Testis (tissue), 3 donors: ENCODE data around the gene SIPA1L3. TPM values are rescaled to one million over a fixed set of nuclear protein-coding genes. Genes with fewer than 3 reads are reported as not detected.

Experiments used
- DNase-seq: peaks from one replicate; pipeline ENCODE4 v3.0.0-alpha.2; 2019
- H3K27ac ChIP-seq, 2 donors: fragments of 200-600 bp; sonication (generic); one replicate each; pipeline ENCODE4 v1.5.1; 2019
- H3K27me3 ChIP-seq: fragments of 200-600 bp; sonication (generic); one replicate; pipeline ENCODE4 v1.5.1; 2019
- H3K36me3 ChIP-seq: fragments of 200-600 bp; sonication (generic); one replicate; pipeline ENCODE4 v1.5.1; 2017; ENCODE audit warnings: low read depth; ENCODE audit errors: missing control alignments
- H3K4me1 ChIP-seq: fragments of 200-600 bp; sonication (generic); one replicate; pipeline ENCODE4 v1.5.1; 2019
- H3K4me3 ChIP-seq, 2 donors: fragments of 200-600 bp; sonication (generic); one replicate each; pipeline ENCODE4 v1.5.1; 2017 to 2019
- H3K9me3 ChIP-seq: fragments of 200-600 bp; sonication (generic); one replicate; pipeline ENCODE4 v1.5.1; 2017
- POLR2A ChIP-seq: fragments of 450-650 bp; IDR thresholded peaks from one replicate; pipeline ENCODE4 v1.6.1; 2017; ENCODE audit warnings: antibody characterized with exemption, mild to moderate bottlenecking, moderate library complexity
- WGBS, 2 donors: methylation state at CpG; one replicate each; pipeline ENCODE4 v1.1.5; 2018; 5-methylcytosine and 5-hydroxymethylcytosine counted together
- intact Hi-C: fragments of 100-400 bp; cut with DNase I; formaldehyde crosslinking; loops from one replicate; pipeline ENCODE4 v1.15.1; 2023; ENCODE audit warnings: low total_unique reads
- polyA plus RNA-seq: library from polyadenylated mRNA; stranded (reverse); fragments of 350-450 nt; fragmentation: Illumina TruSeq; extraction: RNeasy Lipid Tissue Mini Kit (QIAGEN cat#74804); gene quantifications from one replicate; pipeline ENCODE4 v1.2.3, GENCODE V29; 2014; ENCODE audit warnings: low read depth, low replicate concordance; ENCODE audit not compliant: insufficient read depth
- total RNA-seq, 2 donors: library from RNA; depleted of rRNA; stranded (reverse); fragments of >200 nt; gene quantifications; one replicate each; pipeline ENCODE4 v1.2.3, GENCODE V29; 2016
- TF ChIP-seq, protein P1 (sequence below), 3 experiments: fragments of 450-650 bp in 2 of 3; fragments of 200-600 bp in 1 of 3; sonication (generic) in 1 of 3; IDR thresholded peaks; one replicate each; pipeline ENCODE4 v1.5.1; 2016 to 2019; ENCODE audit warnings: antibody characterized with exemption in 3 of 3, mild to moderate bottlenecking in 2 of 3, moderate library complexity in 1 of 3

The SIPA1L3 gene
- total and polyA plus RNA-seq, 3 donors from 2014 or later = 21.1 to 47.6 (median 43.7) TPM

DNA sequence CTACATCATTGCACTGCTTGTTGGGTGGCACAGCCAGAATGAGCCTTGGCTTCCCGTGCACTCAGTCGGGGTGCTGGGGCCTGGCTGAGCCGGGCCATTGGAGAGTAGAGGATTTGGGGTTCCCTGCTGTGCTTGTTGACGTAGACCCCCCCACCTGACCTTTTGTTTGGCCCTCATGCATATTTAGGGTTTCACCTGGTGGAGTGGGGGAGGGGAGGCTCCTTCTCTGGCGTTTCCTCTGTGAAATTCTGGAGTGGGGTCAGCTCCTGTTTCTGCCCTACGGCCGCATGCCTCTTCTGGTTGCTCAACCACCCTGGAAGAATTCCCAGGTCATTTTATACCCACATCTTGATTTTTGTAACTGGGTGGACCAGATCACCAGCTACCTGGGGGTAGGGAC lies 82.8 kb downstream of the SIPA1L3 start:
- Histone ChIP-seq H3K4me1 (peaks cover 4% of the 10 kb centered on the region), H3K36me3 (no peaks in the 10 kb centered on the region), H3K4me3 (no peak overlapping the region), H3K9me3 (no peaks in the 10 kb centered on the region), H3K27ac (no peak overlapping the region), H3K27me3 (no peaks in the 10 kb centered on the region)
- 96% methylated on average over 7 of the region's 7 CpGs for WGBS, 2 donors
- intact Hi-C loops = no loop called here
- no peak for DNase-seq
- TF ChIP-seq, protein P1, sequence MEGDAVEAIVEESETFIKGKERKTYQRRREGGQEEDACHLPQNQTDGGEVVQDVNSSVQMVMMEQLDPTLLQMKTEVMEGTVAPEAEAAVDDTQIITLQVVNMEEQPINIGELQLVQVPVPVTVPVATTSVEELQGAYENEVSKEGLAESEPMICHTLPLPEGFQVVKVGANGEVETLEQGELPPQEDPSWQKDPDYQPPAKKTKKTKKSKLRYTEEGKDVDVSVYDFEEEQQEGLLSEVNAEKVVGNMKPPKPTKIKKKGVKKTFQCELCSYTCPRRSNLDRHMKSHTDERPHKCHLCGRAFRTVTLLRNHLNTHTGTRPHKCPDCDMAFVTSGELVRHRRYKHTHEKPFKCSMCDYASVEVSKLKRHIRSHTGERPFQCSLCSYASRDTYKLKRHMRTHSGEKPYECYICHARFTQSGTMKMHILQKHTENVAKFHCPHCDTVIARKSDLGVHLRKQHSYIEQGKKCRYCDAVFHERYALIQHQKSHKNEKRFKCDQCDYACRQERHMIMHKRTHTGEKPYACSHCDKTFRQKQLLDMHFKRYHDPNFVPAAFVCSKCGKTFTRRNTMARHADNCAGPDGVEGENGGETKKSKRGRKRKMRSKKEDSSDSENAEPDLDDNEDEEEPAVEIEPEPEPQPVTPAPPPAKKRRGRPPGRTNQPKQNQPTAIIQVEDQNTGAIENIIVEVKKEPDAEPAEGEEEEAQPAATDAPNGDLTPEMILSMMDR (IDR thresholded peaks at IDR 0.05) = no peak
- TF ChIP-seq POLR2A = no peak

DNA sequence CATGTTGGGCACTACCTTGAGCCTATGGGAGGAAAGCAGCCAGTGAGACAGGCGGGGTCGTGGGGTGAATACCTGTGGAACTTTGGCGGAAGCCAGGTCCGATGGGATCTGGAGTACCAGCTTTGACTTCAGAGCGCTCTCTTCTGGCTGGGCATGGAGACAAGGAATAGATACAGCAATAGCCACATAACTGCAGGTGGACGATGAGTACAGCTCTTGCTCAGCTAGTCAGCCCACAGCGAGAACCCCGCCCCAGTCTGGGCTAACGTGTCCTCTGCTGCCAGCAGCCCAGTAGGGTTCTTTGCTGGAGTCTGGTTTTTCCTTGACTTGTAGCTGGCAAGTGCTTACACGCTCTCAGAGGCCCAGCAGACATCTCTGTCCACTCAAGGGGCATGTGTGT lies 83.4 kb downstream of the SIPA1L3 start:
- Histone ChIP-seq H3K36me3 (no peaks in the 10 kb centered on the region), H3K9me3 (no peaks in the 10 kb centered on the region), H3K27ac (no peak overlapping the region), H3K4me3 (no peak overlapping the region), H3K4me1 (peaks cover 4% of the 10 kb centered on the region), H3K27me3 (no peaks in the 10 kb centered on the region)
- intact Hi-C loops = no loop called here
- no peak for DNase-seq
- no peak for TF ChIP-seq POLR2A
- TF ChIP-seq, protein P1 (IDR thresholded peaks at IDR 0.05) = no peak
- WGBS, 2 donors = 89 to 91% methylated on average over 9 to 10 of the region's 10 CpGs

DNA sequence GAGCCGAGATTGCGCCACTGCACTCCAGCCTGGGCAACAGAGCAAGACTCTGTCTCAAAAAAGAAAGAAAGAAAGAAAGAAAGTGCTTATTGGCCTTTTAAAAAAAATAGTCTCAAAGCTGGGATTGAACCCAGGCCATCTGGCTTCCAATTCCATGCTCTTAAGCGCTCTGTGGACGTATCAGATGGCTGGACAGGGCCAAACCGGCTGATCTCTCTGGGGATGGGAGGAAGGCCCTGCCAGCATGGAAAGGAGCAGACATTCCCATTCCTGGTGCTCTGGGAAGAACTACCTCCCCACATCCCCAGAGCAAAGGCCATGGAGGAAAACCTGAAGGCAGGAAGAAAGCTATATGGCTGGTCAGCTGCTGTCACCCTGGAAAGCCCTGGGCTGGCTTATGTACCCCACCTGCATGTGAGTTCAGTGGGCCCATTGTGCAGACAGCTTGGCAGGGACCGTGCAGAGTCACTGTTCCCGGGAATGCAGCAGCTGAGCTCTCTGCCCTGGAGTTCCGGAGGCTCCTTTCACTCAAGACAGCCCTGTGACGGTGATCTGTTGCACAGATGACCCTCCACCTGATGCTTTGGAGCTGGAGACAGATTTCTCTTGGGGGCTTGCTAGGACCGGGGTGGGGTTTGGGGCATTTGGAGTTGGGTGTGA lies 84.3 kb downstream of the SIPA1L3 start:
- intact Hi-C loops = no loop called here
- Histone ChIP-seq H3K9me3 (no peaks in the 10 kb centered on the region), H3K36me3 (no peaks in the 10 kb centered on the region), H3K4me3 (no peak overlapping the region), H3K27ac (no peak overlapping the region), H3K4me1 (no peaks in the 10 kb centered on the region), H3K27me3 (no peaks in the 10 kb centered on the region)
- no peak for TF ChIP-seq POLR2A
- TF ChIP-seq, protein P1 (IDR thresholded peaks at IDR 0.05) = no peak
- 80 to 81% methylated on average over 6 to 7 of the region's 10 CpGs for WGBS, 2 donors
- no peak for DNase-seq

DNA sequence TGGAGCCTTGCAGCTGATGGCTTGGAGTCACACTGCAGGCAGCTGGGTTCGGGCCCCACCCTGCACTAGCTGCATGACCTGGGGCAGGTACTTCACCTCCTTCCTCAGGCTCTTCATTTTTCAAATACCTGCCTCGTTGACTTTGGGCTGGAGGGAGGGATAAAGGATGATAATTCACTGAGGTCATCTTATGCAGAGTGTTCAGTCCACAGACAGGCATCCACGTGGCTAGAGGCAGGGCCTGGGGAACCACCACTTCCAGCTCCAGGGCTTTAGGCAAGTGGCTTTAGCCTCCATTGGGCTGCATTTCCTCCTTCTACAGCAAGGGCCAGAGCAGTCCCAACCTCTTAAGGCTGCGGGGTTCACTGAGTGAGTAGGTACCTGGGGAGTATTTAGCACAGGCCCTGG lies 84.8 kb downstream of the SIPA1L3 start:
- no peaks in the 10 kb centered on the region for H3K36me3 ChIP-seq
- no peaks in the 10 kb centered on the region for H3K9me3 ChIP-seq
- no peaks in the 10 kb centered on the region for H3K27me3 ChIP-seq
- DNase-seq = no peak
- no peak overlapping the region for H3K4me3 ChIP-seq
- H3K4me1 ChIP-seq = no peaks in the 10 kb centered on the region
- intact Hi-C loops = no loop called here
- WGBS, 2 donors = 74 to 87% methylated on average over 4 of the region's 4 CpGs
- H3K27ac ChIP-seq = no peak overlapping the region
- TF ChIP-seq, protein P1 (IDR thresholded peaks at IDR 0.05) = no peak
- no peak for TF ChIP-seq POLR2A

DNA sequence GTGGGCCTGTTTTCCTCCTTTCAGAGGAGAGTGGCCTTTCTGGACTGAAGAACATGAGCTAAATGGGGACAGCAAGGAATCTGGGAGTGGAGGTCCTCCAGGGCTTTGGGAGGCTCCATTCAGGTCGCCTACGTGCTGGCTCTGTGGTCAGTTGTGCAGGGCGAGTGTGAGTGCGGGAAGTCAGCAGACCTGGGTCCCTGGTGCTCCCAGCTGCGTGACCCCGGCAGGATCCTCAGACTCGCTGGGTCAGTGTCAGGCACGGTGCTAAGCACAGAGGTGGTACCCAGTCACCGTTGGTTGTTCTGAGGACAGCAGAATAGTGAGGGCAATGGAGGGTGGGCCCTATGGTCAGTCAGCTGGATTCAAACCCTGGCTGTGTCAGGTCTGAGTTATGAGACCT lies 85.8 kb downstream of the SIPA1L3 start:
- no peak overlapping the region for H3K4me3 ChIP-seq
- no peak for TF ChIP-seq POLR2A
- TF ChIP-seq, protein P1 (IDR thresholded peaks at IDR 0.05) = no peak
- no peaks in the 10 kb centered on the region for H3K36me3 ChIP-seq
- H3K27me3 ChIP-seq = no peaks in the 10 kb centered on the region
- DNase-seq = no peak
- no peaks in the 10 kb centered on the region for H3K9me3 ChIP-seq
- no peak overlapping the region for H3K27ac ChIP-seq
- WGBS, 2 donors = 92% methylated on average over 8 to 9 of the region's 9 CpGs
- intact Hi-C loops = no loop called here
- no peaks in the 10 kb centered on the region for H3K4me1 ChIP-seq
